GM19035 (cell line): ENCODE data around the gene WDR37.
"Not testable (repeated sequence)": the region's sequence is repeated elsewhere in the genome, so short reads cannot be mapped to it uniquely, and the experiment has no call there.

ENCODE experiments used
- ATAC-seq: cut with Tn5 transposase; IDR thresholded peaks from one replicate; pipeline ENCODE4 v1.9.1; 2021; ENCODE audit not compliant: unreplicated experiment

The WDR37 gene

GRCh38 chr10:1103551-1103950 lies 47.4 kb downstream of the WDR37 start:
- no peak for ATAC-seq

GRCh38 chr10:1104971-1105370 lies 48.8 kb downstream of the WDR37 start:
- ATAC-seq, result no peak

- no peak for ATAC-seq
Measured at GRCh38 chr10:1107004-1107403, 50.8 kb downstream of the WDR37 start.

GRCh38 chr10:1107679-1108078 lies 51.5 kb downstream of the WDR37 start:
- ATAC-seq, result no peak

- peak; percentile 91 for ATAC-seq
Measured at GRCh38 chr10:1109795-1110673, 53.8 kb downstream of the WDR37 start.

- no peak for ATAC-seq
Measured at GRCh38 chr10:1110674-1111119, 54.5 kb downstream of the WDR37 start.

- ATAC-seq, result no peak
Measured at GRCh38 chr10:1114315-1114714, 58.1 kb downstream of the WDR37 start.

- ATAC-seq, result no peak
Measured at GRCh38 chr10:1114719-1115606, 58.8 kb downstream of the WDR37 start.

GRCh38 chr10:1115607-1115955 lies 59.4 kb downstream of the WDR37 start:
- ATAC-seq, result no peak

GRCh38 chr10:1116051-1116450 lies 59.9 kb downstream of the WDR37 start:
- ATAC-seq, result no peak

GRCh38 chr10:1116696-1117280 lies 60.6 kb downstream of the WDR37 start:
- no peak for ATAC-seq

- ATAC-seq, result no peak
Measured at GRCh38 chr10:1117651-1118050, 61.5 kb downstream of the WDR37 start.

GRCh38 chr10:1118318-1118717 lies 62.1 kb downstream of the WDR37 start:
- ATAC-seq, result not testable (repeated sequence)

- ATAC-seq, result no peak
Measured at GRCh38 chr10:1119027-1119426, 62.8 kb downstream of the WDR37 start.

GRCh38 chr10:1119501-1119900 lies 63.3 kb downstream of the WDR37 start:
- ATAC-seq, result no peak

- no peak for ATAC-seq
Measured at GRCh38 chr10:1120306-1120705, 64.1 kb downstream of the WDR37 start.

- ATAC-seq, result no peak
Measured at GRCh38 chr10:1120801-1121211, 64.6 kb downstream of the WDR37 start.

- ATAC-seq, result no peak
Measured at GRCh38 chr10:1121271-1121970, 65.2 kb downstream of the WDR37 start.

GRCh38 chr10:1122349-1122748 lies 66.2 kb downstream of the WDR37 start:
- no peak for ATAC-seq

GRCh38 chr10:1123198-1123597 lies 67.0 kb downstream of the WDR37 start:
- no peak for ATAC-seq

- no peak for ATAC-seq
Measured at GRCh38 chr10:1123972-1124371, 67.8 kb downstream of the WDR37 start.
